Measurements from ENCODE around the gene GPRC5B.

DNA sequence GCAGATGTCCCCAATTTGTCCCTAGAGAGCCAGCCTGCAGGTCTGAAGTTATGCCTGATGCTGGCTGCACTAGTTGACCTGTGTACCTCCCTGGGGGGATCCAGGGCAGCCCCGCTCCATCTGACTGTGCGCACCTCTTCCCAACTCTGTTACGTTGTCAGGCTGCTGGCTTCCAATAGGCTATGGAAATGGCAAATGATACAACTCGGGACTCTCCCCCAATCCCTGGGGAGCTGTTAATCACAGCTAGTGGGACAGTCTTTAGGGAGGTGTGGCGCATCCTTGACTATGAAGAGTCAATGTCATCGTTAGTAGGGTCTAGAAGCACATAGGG lies 30.1 kb downstream of the GPRC5B start:
- TF ChIP-seq, protein P1, sequence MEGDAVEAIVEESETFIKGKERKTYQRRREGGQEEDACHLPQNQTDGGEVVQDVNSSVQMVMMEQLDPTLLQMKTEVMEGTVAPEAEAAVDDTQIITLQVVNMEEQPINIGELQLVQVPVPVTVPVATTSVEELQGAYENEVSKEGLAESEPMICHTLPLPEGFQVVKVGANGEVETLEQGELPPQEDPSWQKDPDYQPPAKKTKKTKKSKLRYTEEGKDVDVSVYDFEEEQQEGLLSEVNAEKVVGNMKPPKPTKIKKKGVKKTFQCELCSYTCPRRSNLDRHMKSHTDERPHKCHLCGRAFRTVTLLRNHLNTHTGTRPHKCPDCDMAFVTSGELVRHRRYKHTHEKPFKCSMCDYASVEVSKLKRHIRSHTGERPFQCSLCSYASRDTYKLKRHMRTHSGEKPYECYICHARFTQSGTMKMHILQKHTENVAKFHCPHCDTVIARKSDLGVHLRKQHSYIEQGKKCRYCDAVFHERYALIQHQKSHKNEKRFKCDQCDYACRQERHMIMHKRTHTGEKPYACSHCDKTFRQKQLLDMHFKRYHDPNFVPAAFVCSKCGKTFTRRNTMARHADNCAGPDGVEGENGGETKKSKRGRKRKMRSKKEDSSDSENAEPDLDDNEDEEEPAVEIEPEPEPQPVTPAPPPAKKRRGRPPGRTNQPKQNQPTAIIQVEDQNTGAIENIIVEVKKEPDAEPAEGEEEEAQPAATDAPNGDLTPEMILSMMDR (conservative IDR thresholded peaks at IDR 0.05 in 1 of 2, IDR thresholded peaks at IDR 0.05 in 1 of 2; ENCODE audit: low read depth in 1 of 2, low read length in 2 of 2), result no peak
- TF ChIP-seq EZH2 (IDR thresholded peaks at IDR 0.05; ENCODE audit: low read length, missing control alignments), result no peak
